ENCODE data around the gene LRRC7. TPM values are rescaled to one million over a fixed set of nuclear protein-coding genes. Genes with fewer than 3 reads are reported as not detected.
"Not testable (repeated sequence)": the region's sequence is repeated elsewhere in the genome, so short reads cannot be mapped to it uniquely, and the experiment has no call there.

The LRRC7 gene
- total and polyA plus RNA-seq, 12 donors, result under 0.01 to 3.4 (median 0.32) TPM; not detected in 3

GRCh38 chr1:69920426-69920825 is 352.7 kb downstream of the LRRC7 start:
- Histone ChIP-seq H3K9me3 (replicated peaks in 1 of 3) (no peaks in the 10 kb centered on the region), H3K27me3 (no peaks in the 10 kb centered on the region), H3K4me3 (no peak overlapping the region), H3K36me3 (replicated peaks in 1 of 2) (no peaks in the 10 kb centered on the region), H3K27ac (no peak overlapping the region), H3K4me1 (replicated peaks in 1 of 2) (no peaks in the 10 kb centered on the region)
- intact Hi-C loops (cut with DNase I), result no loop called here
- 85 to 93% (median 86%) methylated on average over 1 of the region's 1 CpG for WGBS, 4 donors
- no peak for DNase-seq
- TF ChIP-seq POLR2A (IDR thresholded peaks at IDR 0.05) (no peak), CTCF (IDR thresholded peaks at IDR 0.05) (no peak)

GRCh38 chr1:69921486-69921885 is 353.8 kb downstream of the LRRC7 start:
- no peak overlapping the region for H3K27ac ChIP-seq
- no peaks in the 10 kb centered on the region for H3K9me3 ChIP-seq (replicated peaks in 1 of 3)
- no peaks in the 10 kb centered on the region for H3K4me1 ChIP-seq (replicated peaks in 1 of 2)
- TF ChIP-seq POLR2A (IDR thresholded peaks at IDR 0.05), result no peak
- no peak for TF ChIP-seq CTCF (IDR thresholded peaks at IDR 0.05)
- no peaks in the 10 kb centered on the region for H3K27me3 ChIP-seq
- no peak for DNase-seq
- intact Hi-C loops (cut with DNase I), result no loop called here
- H3K36me3 ChIP-seq (replicated peaks in 1 of 2), result no peaks in the 10 kb centered on the region
- H3K4me3 ChIP-seq, result no peak overlapping the region

- H3K4me1 ChIP-seq (replicated peaks in 1 of 2); DNase-seq: not testable (repeated sequence)
Measured at GRCh38 chr1:69928234-69928633, 360.5 kb downstream of the LRRC7 start.

GRCh38 chr1:69929308-69930057 is 361.8 kb downstream of the LRRC7 start:
- no peak overlapping the region for H3K4me3 ChIP-seq
- no peak for DNase-seq
- intact Hi-C loops (cut with DNase I), result no loop called here
- H3K4me1 ChIP-seq (replicated peaks in 1 of 2), result no peaks in the 10 kb centered on the region
- H3K9me3 ChIP-seq (replicated peaks in 1 of 3), result no peaks in the 10 kb centered on the region
- H3K27ac ChIP-seq, result no peak overlapping the region
- H3K27me3 ChIP-seq, result no peaks in the 10 kb centered on the region
- H3K36me3 ChIP-seq (replicated peaks in 1 of 2), result no peaks in the 10 kb centered on the region
- no peak for TF ChIP-seq CTCF (IDR thresholded peaks at IDR 0.05)
- no peak for TF ChIP-seq POLR2A (IDR thresholded peaks at IDR 0.05)
- WGBS, 4 donors, result 65 to 78% (median 73%) methylated on average over 2 of the region's 2 CpGs

More at GRCh38 chr1:69928234-69928633, 360.5 kb downstream of the LRRC7 start:
- H3K27me3 ChIP-seq; H3K36me3 ChIP-seq (replicated peaks in 1 of 2); H3K9me3 ChIP-seq (replicated peaks in 1 of 3); intact Hi-C loops (cut with DNase I); H3K27ac ChIP-seq; H3K4me3 ChIP-seq: not testable (repeated sequence)
- 88 to 100% (median 91%) methylated on average over 4 to 12 of the region's 14 CpGs for WGBS, 4 donors

DNA sequence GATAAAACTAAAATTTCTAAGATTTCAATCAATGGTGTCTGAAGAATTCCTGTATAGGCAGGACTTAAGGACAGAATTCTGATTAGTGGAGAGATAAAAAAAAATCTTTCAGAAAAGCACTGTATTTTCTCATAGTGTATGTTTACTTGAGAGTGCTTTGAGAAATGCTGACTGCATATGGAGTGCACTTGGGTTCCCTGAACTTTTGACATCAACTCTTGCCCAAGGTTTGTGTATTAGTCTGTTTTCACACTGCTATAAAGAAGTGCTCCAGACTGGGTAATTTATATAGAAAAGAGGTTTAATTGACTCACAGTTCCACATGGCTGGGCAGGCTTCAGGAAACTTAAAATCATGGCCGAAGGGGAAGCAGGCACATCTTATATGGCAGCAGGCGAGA is 362.7 kb downstream of the LRRC7 start:
- intact Hi-C loops (cut with DNase I), result no loop called here
- Histone ChIP-seq H3K4me3 (no peak overlapping the region), H3K27me3 (no peaks in the 10 kb centered on the region), H3K36me3 (replicated peaks in 1 of 2) (no peaks in the 10 kb centered on the region), H3K27ac (no peak overlapping the region), H3K4me1 (replicated peaks in 1 of 2) (no peaks in the 10 kb centered on the region), H3K9me3 (replicated peaks in 1 of 3) (no peaks in the 10 kb centered on the region)
- DNase-seq, result no peak
- no peak for TF ChIP-seq POLR2A (IDR thresholded peaks at IDR 0.05)
- TF ChIP-seq CTCF (IDR thresholded peaks at IDR 0.05), result no peak
- WGBS, 4 donors, result 80 to 89% (median 84%) methylated on average over 2 of the region's 2 CpGs
